ENCODE measurements around the gene BBOF1.
A peak's percentile ranks its signal among the peaks of the same experiment; 100 is the strongest.

Gene BBOF1

GRCh38 chr14:74022346-74022745 is 3.2 kb downstream of the BBOF1 start:
- no peak for DNase-seq (ENCODE audit: low read depth in 2 of 2)

- no peak for DNase-seq (ENCODE audit: low read depth in 2 of 2)
Observed at GRCh38 chr14:74029136-74029535, 10.0 kb downstream of the BBOF1 start.

- no peak for DNase-seq (ENCODE audit: low read depth in 2 of 2)
Observed at GRCh38 chr14:74034572-74034971, 15.4 kb downstream of the BBOF1 start.

GRCh38 chr14:74035556-74035955 is 16.4 kb downstream of the BBOF1 start:
- no peak for DNase-seq (ENCODE audit: low read depth in 2 of 2)

- no peak for DNase-seq (ENCODE audit: low read depth in 2 of 2)
Observed at GRCh38 chr14:74038020-74038859, 19.1 kb downstream of the BBOF1 start.

GRCh38 chr14:74042296-74042695 is 23.1 kb downstream of the BBOF1 start:
- DNase-seq (ENCODE audit: low read depth in 2 of 2), result no peak

- DNase-seq (ENCODE audit: low read depth in 2 of 2), result no peak
Observed at GRCh38 chr14:74045522-74045921, 26.4 kb downstream of the BBOF1 start.

GRCh38 chr14:74048281-74048680 is 29.1 kb downstream of the BBOF1 start:
- no peak for DNase-seq (ENCODE audit: low read depth in 2 of 2)

- no peak for DNase-seq (ENCODE audit: low read depth in 2 of 2)
Observed at GRCh38 chr14:74049876-74050495, 30.8 kb downstream of the BBOF1 start.

- DNase-seq (ENCODE audit: low read depth in 2 of 2), result no peak
Observed at GRCh38 chr14:74062809-74063150, 43.6 kb downstream of the BBOF1 start.

GRCh38 chr14:74064426-74064825 is 45.3 kb downstream of the BBOF1 start:
- no peak for DNase-seq (ENCODE audit: low read depth in 2 of 2)

GRCh38 chr14:74064883-74065282 is 45.7 kb downstream of the BBOF1 start:
- no peak for DNase-seq (ENCODE audit: low read depth in 2 of 2)

GRCh38 chr14:74065746-74066575 is 46.8 kb downstream of the BBOF1 start:
- DNase-seq (ENCODE audit: low read depth in 2 of 2), result no peak

GRCh38 chr14:74077401-74077800 is 58.3 kb downstream of the BBOF1 start:
- DNase-seq (ENCODE audit: low read depth in 2 of 2), result no peak

GRCh38 chr14:74080820-74081460 is 61.8 kb downstream of the BBOF1 start:
- no peak for DNase-seq (ENCODE audit: low read depth in 2 of 2)

- no peak for DNase-seq (ENCODE audit: low read depth in 2 of 2)
Observed at GRCh38 chr14:74081491-74081890, 62.3 kb downstream of the BBOF1 start.

GRCh38 chr14:74083161-74083560 is 64.0 kb downstream of the BBOF1 start:
- DNase-seq (ENCODE audit: low read depth in 2 of 2), result no peak

GRCh38 chr14:74083784-74084276 is 64.7 kb downstream of the BBOF1 start:
- DNase-seq (ENCODE audit: low read depth in 2 of 2), result no peak

- peak; percentile 99 to 100 for DNase-seq (ENCODE audit: low read depth in 2 of 2)
Observed at GRCh38 chr14:74084277-74085046, 65.3 kb downstream of the BBOF1 start, which contains the start of the genes ALDH6A1 and LIN52. Gene ALDH6A1, minus strand, starts transcription at chr14:74084453. Its CDS starts 59 bp downstream, at chr14:74084394. Gene LIN52, plus strand, starts transcription at chr14:74084956. Its CDS starts 19 bp downstream, at chr14:74084975.

GRCh38 chr14:74085047-74085637 is 66.0 kb downstream of the BBOF1 start:
- peak; percentile 15 to 18 for DNase-seq (ENCODE audit: low read depth in 2 of 2)
